SKM-1 (cell line): Measurements from ENCODE around the gene TEKT1.
A peak's percentile ranks its signal among the peaks of the same experiment; 100 is the strongest.

Source experiments
- DNase-seq: peaks from one replicate; lab custom pipeline; 2025; ENCODE audit not compliant: unreplicated experiment; lab: John Stamatoyannopoulos, UW

The TEKT1 gene

DNA sequence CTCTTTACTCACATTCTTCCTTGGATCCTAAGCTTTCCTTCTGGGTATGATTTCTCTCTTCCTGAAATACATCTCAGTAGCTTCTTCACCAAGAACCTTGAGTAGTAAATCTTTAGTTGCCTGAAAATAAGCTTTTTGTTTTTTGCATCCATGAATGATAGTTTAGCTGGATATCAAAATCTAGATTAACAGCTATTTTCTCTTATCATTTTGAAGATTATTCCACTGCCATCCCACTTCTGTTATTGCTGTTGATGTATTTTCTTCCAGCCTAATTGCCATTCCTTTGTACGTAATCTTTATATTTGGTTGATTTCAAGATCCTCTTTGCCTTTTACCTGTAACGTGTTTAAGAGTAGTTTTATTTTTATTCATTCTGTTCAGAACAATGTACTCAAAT is 63.1 kb downstream of the TEKT1 start:
- DNase-seq, result no peak

GRCh38 chr17:6761779-6762178 is 69.8 kb downstream of the TEKT1 start:
- no peak for DNase-seq

GRCh38 chr17:6757747-6758146 is 73.8 kb downstream of the TEKT1 start:
- DNase-seq, result no peak

- DNase-seq, result no peak
Observed at GRCh38 chr17:6756425-6757031, 75.0 kb downstream of the TEKT1 start.

GRCh38 chr17:6755731-6756184 is 75.8 kb downstream of the TEKT1 start, which contains the start of gene XAF1:
Gene XAF1 (plus strand): TSS chr17:6756046. CDS start chr17:6756079, 33 bp downstream.
- no peak for DNase-seq

DNA sequence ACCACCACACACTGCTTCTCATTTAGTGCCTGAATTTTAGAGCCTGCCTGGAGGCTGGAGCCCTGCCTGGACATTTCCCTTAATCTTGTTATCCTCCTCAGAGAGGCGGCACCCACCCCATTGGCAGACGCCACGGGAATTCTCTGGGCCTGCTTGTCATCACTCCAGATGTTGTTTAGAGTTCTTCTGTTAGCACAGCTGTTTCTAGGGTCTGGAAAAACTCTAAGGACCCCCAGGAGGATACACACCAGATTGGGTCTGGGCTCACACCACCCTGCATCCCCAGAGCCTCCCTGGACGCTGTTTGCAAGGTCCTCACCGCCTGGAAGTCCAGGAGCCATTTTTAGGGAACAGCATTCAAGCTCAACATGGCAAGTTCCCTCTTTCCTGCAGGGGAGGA is 76.2 kb downstream of the TEKT1 start:
- DNase-seq, result no peak

GRCh38 chr17:6753546-6753945 is 78.0 kb downstream of the TEKT1 start:
- no peak for DNase-seq

GRCh38 chr17:6753006-6753445 is 78.5 kb downstream of the TEKT1 start:
- peak; percentile 1 for DNase-seq

DNA sequence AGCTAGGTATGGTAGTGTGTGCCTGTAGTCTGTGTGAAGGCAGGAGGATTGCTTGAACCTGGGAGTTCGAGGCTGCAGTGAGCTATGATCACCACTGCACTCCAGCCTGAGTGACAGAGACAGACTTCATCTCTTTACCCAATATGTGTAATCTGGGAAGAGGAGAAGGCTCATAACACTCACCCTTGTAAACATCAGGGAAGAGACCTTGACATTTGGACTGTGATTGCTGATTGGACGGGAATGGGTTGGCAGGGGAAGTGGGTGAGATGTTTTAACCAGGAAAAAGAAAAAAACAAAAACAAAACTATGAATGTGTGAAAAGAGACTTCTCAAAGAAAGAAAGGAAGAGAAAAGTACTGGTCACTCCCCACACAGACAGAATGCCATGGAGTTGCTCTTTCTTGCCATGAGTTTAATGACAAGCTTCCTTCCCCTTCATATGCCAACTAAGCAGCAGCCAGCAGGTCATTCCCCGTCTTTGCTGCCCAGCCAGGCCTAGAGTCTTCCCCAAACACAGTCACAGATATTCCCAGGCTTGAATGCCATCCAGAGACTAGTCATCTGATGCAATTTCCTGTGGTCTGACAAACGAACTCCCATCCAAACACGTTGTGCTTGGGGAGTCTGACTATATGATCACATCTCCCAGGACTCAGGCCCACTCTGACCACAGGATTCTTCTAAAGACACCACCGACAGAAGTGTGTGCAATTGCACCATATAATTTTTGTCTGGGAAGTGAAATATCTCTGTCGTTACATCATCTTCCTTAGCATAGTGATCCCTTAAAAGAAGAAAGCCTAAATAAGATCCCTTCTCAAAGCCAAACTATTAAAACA is 79.2 kb downstream of the TEKT1 start:
- peak; percentile 20 for DNase-seq

- no peak for DNase-seq
Observed at GRCh38 chr17:6749519-6749918, 82.0 kb downstream of the TEKT1 start.

DNA sequence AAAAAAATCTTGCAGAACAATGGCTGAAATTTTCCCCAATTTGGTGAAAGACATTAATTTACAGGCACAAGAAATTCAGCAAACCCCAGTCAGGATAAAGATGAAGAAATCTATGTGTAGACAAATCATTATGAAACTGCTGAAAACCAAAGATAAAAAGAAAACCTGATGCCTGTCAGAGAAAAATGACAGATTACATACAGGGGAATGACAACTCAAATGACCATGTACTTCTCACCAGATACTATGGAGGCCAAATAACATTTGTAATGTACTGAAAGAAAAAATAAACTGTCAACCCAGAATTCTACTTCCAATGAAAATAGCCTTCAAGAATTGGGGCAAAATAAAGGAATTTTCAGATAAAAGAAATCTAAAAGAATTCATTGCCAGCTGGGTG is 82.9 kb downstream of the TEKT1 start:
- DNase-seq, result no peak
